Astrocyte (in vitro differentiated cells and primary cell): ENCODE data around the gene MYCBP2.

Experiments used
- CTCF ChIP-seq: IDR thresholded peaks from 2 replicates; pipeline ENCODE4 v1.5.1; 2011; ENCODE audit warnings: low read depth, mild to moderate bottlenecking, inconsistent platforms, low read length, moderate library complexity; ENCODE audit not compliant: insufficient read depth
- EZH2 ChIP-seq: IDR thresholded peaks from 2 replicates; pipeline ENCODE4 v1.6.1; 2012; ENCODE audit warnings: mild to moderate bottlenecking, low read length, inconsistent platforms; ENCODE audit not compliant: insufficient read depth

GRCh38 chr13:77002590-77003190 is 324.2 kb downstream of the MYCBP2 start:
- TF ChIP-seq CTCF (peak; percentile 85), EZH2 (no peak)
